SK-N-SH (cell line): ENCODE data around the gene NOL8.

Experiments
- FOXM1 ChIP-seq: IDR thresholded peaks from 2 replicates; pipeline ENCODE4 v1.4.0; 2012; ENCODE audit warnings: low read depth, mild to moderate bottlenecking
- NRF1 ChIP-seq: IDR thresholded peaks from 2 replicates; pipeline ENCODE4 v1.6.1; 2012; ENCODE audit warnings: low read depth, mild to moderate bottlenecking, low read length
- RAD21 ChIP-seq: IDR thresholded peaks from 2 replicates; pipeline ENCODE4 v1.6.1; 2012; ENCODE audit warnings: mild to moderate bottlenecking, low read length
- SMC3 ChIP-seq: IDR thresholded peaks from 2 replicates; pipeline ENCODE4 v1.6.1; 2012; ENCODE audit warnings: low read depth, low read length, improper control_type of control experiment
- TEAD4 ChIP-seq: IDR thresholded peaks from 2 replicates; pipeline ENCODE4 v1.4.0; 2012; ENCODE audit warnings: mild to moderate bottlenecking, borderline replicate concordance; ENCODE audit not compliant: insufficient read depth
- TF ChIP-seq, protein P1 (sequence below): fragments of 200-600 bp; sonication (generic); IDR thresholded peaks from 2 replicates; pipeline ENCODE4 v1.6.1; 2017; ENCODE audit warnings: antibody characterized with exemption, mild to moderate bottlenecking, moderate library complexity
- TF ChIP-seq, protein P2 (sequence below): IDR thresholded peaks from 2 replicates; pipeline ENCODE4 v1.4.0; 2012; ENCODE audit warnings: low read depth, borderline replicate concordance

DNA sequence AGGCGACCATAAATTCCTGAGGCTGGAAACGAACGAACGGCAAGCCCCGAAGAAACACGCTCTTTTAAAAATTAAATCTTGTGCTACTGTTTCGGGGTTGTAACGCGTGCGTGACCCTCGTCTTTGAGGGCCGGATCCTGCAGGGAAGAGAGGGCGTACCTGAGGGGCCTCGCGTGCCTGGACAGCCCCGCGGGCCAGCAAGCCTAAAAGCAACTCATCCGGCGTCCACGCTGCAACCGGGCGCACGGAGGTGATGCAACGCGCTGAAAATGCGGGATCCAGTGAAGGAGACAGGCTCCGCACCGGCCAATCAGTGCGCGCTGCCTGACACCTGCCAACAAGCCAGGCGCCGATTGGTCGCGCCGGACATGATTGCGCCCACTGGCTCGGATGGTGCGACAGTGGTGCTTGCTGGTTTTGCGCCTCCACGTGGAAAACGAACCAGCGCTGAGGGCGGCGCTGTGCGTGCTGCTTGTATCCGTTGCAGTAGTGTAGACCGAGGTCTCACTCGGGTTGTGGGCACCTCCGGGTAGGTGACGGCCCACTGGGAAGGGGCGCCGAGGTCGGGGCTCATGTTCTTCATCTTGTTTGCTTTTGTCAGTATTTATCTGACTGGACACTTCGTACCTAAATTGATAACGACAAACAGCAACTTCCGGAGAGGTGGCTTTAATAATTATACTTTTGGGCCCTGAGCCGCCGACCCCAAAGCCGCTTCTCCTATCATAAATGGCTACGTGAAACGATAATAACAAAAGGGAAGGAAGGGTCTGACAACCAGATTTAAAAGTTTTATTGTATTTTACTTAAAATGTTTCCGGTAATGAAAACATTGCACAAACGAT is 31.5 kb downstream of the NOL8 start, which contains the start of gene IARS1:
- TF ChIP-seq, protein P1, sequence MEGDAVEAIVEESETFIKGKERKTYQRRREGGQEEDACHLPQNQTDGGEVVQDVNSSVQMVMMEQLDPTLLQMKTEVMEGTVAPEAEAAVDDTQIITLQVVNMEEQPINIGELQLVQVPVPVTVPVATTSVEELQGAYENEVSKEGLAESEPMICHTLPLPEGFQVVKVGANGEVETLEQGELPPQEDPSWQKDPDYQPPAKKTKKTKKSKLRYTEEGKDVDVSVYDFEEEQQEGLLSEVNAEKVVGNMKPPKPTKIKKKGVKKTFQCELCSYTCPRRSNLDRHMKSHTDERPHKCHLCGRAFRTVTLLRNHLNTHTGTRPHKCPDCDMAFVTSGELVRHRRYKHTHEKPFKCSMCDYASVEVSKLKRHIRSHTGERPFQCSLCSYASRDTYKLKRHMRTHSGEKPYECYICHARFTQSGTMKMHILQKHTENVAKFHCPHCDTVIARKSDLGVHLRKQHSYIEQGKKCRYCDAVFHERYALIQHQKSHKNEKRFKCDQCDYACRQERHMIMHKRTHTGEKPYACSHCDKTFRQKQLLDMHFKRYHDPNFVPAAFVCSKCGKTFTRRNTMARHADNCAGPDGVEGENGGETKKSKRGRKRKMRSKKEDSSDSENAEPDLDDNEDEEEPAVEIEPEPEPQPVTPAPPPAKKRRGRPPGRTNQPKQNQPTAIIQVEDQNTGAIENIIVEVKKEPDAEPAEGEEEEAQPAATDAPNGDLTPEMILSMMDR, result peak; percentile 55
- TF ChIP-seq NRF1 (no peak), TEAD4 (no peak), SMC3 (no peak), FOXM1 (no peak), RAD21 (0 out of 2 replicates have a peak, but pooled peaks have one; percentile 23)
- TF ChIP-seq, protein P2, sequence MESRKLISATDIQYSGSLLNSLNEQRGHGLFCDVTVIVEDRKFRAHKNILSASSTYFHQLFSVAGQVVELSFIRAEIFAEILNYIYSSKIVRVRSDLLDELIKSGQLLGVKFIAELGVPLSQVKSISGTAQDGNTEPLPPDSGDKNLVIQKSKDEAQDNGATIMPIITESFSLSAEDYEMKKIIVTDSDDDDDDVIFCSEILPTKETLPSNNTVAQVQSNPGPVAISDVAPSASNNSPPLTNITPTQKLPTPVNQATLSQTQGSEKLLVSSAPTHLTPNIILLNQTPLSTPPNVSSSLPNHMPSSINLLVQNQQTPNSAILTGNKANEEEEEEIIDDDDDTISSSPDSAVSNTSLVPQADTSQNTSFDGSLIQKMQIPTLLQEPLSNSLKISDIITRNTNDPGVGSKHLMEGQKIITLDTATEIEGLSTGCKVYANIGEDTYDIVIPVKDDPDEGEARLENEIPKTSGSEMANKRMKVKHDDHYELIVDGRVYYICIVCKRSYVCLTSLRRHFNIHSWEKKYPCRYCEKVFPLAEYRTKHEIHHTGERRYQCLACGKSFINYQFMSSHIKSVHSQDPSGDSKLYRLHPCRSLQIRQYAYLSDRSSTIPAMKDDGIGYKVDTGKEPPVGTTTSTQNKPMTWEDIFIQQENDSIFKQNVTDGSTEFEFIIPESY, result no peak
